HG03354 (cell line): ENCODE data around the gene ITPR1.
"Not testable (repeated sequence)": the region's sequence is repeated elsewhere in the genome, so short reads cannot be mapped to it uniquely, and the experiment has no call there.

ENCODE experiments used
- ATAC-seq: cut with Tn5 transposase; IDR thresholded peaks from one replicate; pipeline ENCODE4 v1.9.1; 2021; ENCODE audit warnings: mild to moderate bottlenecking; ENCODE audit not compliant: unreplicated experiment, poor library complexity, severe bottlenecking

ITPR1 gene

DNA sequence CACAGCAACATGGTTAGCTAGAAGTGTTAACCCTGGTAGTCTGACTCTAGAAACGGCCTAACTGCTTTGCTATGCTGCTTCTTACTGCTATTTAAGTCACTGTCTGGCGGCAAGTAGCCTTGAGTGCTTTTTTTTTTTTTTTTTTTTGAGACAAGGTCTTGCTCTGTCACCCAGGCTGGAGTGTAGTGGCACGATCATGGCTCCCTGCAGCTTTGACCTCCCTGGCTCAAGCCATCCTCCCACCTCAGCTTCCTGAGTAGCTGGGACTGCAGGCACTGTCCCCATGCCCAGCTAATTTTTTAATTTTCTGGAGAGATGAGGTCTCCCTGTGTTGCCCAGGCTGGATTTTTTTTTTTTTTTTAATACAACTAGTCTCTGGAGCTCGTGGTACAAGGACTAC, 93.2 kb downstream of the ITPR1 start:
- ATAC-seq: no peak

DNA sequence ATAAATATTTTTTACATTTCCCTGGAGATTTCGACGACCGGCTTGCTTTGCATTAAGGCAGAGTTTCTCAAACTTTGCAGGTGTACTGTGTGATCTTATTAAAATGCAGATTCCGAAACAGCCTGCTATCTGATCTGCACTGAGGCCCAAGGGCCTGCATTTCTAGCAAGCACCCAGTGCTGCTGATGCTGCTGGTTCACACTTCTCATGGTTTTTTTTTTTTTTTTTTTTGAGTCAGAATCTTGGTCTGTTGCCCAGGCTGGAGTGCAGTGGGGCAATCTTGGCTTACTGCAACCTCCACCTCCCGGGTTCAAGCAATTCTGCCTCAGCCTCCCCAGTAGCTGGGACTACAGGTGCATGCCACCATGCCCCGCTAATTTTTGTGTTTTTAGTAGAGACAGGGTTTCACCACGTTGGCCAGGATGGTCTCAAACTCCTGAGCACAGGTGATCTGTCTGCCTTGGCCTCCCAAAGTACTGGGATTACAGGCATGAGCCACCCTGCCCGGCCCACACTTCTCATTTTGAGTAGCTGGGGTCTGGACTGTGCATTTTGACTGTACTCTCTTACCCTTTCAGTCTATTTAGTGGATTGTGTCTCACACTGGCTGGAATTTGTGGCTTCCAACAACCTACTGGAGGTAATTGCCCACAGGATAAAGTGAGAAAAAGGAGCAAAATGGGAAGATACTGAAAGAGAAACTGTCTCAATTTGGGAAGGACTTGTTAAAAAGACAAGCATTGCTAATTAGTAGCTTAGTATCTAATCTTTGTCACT, 94.1 kb downstream of the ITPR1 start:
- no peak for ATAC-seq

DNA sequence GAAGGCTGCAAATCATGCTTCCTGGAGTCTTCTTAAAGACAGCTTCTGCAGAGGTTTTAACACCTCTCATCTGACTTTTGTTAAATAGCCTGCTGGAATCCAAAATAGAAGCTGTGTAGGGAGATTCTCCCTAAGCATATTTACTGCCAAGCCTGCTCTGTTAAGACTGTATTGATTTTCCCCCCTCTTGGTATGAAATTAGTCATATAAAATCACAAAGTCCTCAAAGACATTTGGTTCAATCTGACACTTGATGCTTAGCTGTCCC, 94.6 kb downstream of the ITPR1 start:
- ATAC-seq: no peak

GRCh38 chr3:4588466-4588865, 95.3 kb downstream of the ITPR1 start:
- ATAC-seq: no peak

GRCh38 chr3:4589475-4590097, 96.4 kb downstream of the ITPR1 start:
- ATAC-seq: no peak

GRCh38 chr3:4590849-4591248, 97.7 kb downstream of the ITPR1 start:
- ATAC-seq: not testable (repeated sequence)

DNA sequence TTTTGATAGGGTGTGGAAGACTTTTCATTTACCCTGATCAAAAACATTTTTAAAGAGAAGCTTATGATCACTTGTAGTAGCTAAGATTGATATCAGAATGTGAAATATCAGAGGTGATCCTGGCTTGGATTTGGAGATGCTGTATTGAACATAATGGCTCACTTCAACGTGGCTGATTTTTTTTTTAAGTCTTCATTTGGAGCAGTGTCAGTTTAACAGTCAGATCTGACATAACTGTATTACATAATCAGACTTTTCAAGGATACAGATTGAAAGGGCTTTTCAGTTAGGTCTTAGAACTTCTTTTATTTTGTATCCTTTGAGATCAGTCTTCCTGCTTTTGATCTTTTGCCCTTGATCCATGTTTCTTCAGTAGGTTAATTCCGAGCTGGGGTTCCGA, 98.5 kb downstream of the ITPR1 start:
- no peak for ATAC-seq

- no peak for ATAC-seq
These were observed 99.9 kb downstream of the ITPR1 start for GRCh38 chr3:4593014-4593413.

DNA sequence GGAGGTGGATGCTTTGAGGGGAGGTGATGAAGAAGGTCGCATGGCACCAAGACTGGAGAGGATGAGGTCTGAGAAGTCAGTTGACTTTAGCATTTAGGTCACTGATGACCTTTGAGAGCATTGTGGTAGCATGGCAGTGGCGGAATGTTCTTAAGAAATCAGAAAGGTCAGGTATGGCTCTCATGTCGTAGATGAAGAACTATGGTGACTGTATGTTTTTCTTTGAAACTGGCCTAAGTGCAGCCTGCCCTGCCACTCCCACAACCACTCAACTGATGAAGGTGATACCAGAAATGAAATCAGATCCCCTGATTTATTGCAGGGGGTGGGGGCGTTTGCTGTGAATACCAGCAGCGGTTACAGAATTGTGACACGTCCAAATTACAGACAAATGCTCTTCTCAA, 102.6 kb downstream of the ITPR1 start:
- ATAC-seq: no peak

- no peak for ATAC-seq
These were observed 103.5 kb downstream of the ITPR1 start for GRCh38 chr3:4596612-4597011.

DNA sequence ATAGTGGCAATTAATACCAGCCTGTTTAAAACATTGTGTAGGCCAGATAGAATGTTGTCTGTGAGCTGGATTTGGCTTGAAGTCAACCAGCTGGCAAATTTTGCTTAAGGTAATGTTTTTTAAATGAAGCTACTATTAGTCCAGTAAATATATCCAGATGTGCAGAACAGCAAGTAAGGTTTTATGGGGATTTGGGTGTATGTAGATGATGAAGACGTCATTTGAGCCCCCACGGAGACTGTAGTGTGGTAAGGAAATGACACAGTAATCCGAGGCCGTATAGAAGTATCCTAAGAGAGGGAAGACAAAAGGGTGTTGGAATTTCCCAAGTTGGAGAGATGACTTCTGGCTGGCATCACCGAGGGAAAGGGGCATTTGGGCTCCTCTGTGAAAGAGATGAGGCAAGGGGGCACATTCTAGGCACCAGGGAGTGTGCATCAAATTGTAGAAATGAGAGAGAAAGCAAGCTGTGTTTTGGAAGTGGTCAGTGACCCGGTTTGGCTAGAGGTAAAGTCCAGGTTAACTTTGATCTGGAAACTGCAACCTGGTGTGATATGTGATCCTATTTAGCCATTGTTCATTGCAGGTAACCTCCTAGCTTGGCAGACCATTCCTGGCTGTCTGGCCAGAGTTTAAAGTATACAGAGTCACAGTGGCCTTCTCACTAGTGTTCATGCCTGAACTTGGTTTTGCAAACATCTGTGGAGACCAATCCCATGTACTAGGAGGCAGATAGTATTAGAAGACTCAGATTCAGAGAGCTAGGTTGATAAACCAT, 104.2 kb downstream of the ITPR1 start:
- no peak for ATAC-seq

GRCh38 chr3:4598232-4598631, 105.1 kb downstream of the ITPR1 start:
- not testable (repeated sequence) for ATAC-seq

- no peak for ATAC-seq
These were observed 106.5 kb downstream of the ITPR1 start for GRCh38 chr3:4599612-4600011.

- no peak for ATAC-seq
These were observed 107.3 kb downstream of the ITPR1 start for GRCh38 chr3:4600493-4600892.

- no peak for ATAC-seq
These were observed 108.7 kb downstream of the ITPR1 start for GRCh38 chr3:4601892-4602291.

GRCh38 chr3:4604693-4605092, 111.5 kb downstream of the ITPR1 start:
- no peak for ATAC-seq

GRCh38 chr3:4606911-4607310, 113.8 kb downstream of the ITPR1 start:
- ATAC-seq: no peak

DNA sequence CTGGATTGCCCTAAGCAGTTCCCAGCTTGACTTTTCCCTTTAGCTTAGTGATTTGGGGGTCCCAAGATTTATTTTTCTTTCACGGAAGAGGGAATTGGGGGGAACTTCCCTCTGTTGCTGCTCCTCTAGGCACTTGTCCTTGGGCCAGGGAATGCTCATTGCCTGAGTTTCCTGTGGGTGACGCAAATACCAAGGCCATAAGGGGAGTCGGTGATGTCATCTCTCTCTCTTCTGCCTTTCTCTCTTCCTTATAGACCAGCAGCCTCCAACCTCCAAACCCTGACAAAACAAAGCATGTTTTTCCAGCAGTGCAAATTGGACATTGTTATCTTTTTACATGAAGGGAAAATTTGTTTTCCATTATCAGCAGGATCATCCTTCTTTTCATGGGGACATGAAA, 120.2 kb downstream of the ITPR1 start:
- no peak for ATAC-seq

- ATAC-seq: no peak
These were observed 120.9 kb downstream of the ITPR1 start for GRCh38 chr3:4614070-4614469.

DNA sequence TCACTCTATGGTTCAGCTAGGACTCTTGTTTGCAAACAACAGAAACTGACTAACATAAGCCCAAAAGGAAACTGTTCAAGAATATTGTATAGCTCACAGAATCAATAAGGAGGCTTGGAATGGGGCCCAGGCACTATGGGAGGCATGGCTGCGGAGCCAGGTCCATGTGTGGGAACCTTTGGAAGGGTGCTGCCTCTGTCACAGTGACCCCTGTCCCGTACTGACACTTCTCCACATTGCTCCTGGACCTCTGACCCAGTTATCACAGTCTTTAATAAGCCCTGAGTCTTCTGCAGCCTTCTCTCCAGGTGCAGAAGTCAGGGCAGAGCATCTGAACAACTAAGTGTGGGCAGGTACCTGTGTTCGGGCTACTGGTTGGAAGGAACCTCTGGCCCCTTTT, 121.8 kb downstream of the ITPR1 start:
- no peak for ATAC-seq

DNA sequence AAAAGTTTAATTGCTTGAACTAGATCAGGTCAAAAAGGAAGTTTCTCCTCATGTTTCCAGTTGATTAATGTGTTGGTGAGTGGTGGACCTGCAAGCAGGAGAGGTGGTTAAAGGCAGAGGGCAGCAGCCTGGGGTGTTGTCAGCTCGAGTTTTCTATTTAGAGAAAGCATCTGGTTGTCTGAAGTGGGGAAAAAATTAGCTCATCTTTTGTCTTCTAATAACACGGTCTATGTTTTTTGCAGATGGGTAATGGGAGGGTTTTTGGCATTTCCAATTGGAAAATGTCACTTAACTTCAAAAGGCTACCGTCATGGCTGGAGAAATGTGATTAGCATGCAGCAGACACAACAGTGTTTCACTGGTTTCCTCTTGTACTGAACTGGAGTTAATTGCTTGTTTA, 122.6 kb downstream of the ITPR1 start:
- ATAC-seq: no peak
